Stimulated activated CD4-positive, alpha-beta T cell treated with anti-CD3 and anti-CD28 coated beads, Interleukin-1b, Interleukin-23, amount 100 ng/mL, for 4 hours (primary cell): ENCODE data around the gene TNKS2.
A peak's percentile ranks its signal among the peaks of the same experiment; 100 is the strongest.
"Not testable (repeated sequence)": the region's sequence is repeated elsewhere in the genome, so short reads cannot be mapped to it uniquely, and the experiment has no call there.

Source experiments
- DNase-seq, 2 donors: peaks; one replicate each; pipeline ENCODE4 v3.0.0-alpha.2; 2020; ENCODE audit warnings: low read depth in 2 of 2

The TNKS2 gene

GRCh38 chr10:91797874-91798648 is at the start of gene TNKS2:
TSS of gene TNKS2 (plus strand) at chr10:91798426. CDS start at chr10:91798691, 265 bp downstream.
- peak; percentile 86 to 89 for DNase-seq

GRCh38 chr10:91749592-91749991 is 48.6 kb upstream of the TNKS2 start:
- DNase-seq: not testable (repeated sequence)

DNA sequence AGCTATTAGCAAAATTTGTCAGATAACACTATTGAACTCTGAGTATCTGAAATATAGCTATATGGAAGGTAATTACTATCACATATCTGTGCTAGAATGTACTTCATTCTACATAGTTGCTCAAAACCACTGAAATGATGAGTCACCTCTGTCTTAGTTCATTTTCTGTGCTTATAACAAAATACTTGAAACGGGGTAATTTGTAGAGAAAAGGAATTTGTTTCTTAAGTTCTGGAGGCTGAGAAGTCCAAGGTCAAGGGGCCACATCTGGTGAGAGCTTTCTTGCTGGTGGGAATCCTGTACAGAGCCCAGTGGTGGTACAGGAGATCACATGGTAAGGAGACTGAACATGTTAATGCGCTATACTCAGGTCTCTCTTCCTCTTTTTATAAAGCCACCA is 41.9 kb upstream of the TNKS2 start:
- DNase-seq: no peak

DNA sequence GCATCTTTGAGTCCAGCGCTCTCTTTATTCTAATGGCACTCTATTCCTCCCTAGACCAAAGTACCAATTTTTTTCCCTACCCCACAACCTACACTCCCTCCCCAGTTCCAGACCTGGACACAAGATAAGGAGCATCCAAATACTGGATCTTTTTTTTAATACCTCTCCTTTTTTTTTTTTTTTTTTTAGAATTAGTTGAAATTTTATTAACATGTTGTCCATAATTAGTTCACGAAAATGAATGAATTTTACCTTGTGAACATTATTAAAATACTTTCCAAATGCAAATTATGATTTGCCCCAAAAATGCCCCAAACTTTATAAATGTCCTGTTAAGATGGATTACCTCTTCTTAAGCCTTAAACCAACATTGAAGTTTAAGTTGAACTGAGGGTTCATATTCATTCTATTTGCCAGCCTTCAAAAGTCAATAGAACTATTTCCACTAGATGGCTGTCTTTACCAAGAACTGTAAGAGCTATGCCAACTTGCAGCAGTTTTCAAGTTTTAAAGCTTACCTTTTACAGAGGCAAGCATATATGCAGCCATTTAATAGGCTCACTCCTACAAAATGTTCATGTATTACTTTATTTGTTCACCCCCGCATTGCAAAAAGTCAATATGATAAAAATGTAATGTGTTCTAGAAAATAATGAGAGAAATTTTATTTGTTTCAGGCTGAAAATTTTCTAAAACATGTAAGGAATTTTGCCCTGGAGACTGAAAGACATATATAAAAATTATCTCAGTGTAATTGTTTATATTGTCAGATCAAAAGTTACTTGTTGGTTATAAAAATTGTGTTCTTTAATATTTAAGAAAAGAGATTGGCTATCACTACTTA is 39.7 kb upstream of the TNKS2 start:
- no peak for DNase-seq

DNA sequence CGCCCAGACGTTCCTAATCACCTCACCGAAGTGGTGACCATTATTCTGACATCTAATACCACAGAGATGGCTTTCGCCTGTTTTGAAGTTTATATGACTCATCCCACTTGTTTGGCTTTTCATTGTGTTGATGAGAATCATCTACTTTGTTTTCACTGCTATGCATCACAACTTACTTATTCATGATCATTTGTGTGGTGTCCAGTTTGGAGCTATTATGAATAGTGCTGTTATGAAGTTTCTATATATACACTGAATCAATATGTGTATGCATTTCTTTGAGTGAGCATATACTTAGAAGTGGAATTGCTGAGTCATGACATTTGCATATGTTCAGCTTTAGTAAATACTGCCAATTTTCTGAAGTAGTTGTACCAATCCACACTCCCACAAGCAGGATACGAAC is 38.6 kb upstream of the TNKS2 start:
- no peak for DNase-seq

- no peak for DNase-seq
These were observed 36.5 kb upstream of the TNKS2 start for GRCh38 chr10:91761721-91762120.

DNA sequence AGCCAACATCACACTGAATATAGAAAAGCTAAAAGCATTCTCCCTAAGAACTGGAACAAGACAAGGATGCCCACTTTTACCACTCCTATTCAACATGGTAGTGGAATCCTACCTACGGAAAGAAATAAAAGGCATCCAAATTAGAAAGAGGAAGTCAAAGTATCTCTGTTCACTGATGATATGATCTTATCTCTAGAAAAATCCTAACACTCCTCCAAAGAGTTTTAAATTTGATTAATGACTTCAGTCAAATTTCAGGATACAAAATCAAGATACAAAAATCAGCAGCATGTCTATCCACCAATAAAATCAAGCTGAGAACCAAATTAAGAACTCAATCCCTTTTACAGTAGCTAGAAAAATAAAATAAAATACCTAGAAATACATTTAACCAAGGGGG is 35.3 kb upstream of the TNKS2 start:
- no peak for DNase-seq

- DNase-seq: no peak
These were observed 31.6 kb upstream of the TNKS2 start for GRCh38 chr10:91766676-91767075.

- DNase-seq: no peak
These were observed 30.1 kb upstream of the TNKS2 start for GRCh38 chr10:91768123-91768522.

DNA sequence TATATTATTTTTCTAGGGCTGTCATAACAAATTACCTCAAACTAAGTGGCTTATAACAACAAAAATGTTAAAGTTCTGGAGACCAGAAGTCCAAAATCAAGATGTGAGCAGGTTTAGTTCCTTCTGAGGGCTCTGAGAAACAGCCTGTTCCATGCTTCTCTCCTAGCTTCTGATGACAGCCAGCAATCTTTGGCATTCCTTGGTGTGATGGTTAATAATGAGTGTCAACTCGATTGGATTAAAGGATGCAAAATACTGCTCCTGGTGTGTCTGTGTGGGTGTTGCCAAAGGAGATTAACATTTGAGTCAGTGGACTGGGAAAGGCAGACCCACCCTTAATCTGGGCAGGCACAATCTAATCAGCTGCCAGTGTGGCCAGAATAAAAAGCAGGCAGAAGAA is 26.3 kb upstream of the TNKS2 start:
- no peak for DNase-seq

DNA sequence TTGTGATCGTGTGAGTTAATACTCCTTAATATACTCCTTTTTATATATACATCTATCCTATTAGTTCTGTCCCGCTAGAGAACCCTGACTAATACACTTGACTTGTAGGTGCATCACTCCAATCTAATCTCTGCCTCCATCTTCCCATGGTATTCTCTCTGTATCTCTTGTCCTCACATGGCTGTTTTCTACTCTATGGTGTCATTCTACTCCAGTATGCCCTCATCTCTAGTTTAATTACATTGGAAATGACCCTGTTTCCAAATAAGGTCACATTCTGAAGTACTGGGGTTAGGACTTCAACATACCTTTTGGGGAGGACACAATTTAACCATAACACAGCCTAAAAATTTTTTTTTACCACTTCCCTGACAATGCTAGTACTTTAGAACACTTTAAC is 25.8 kb upstream of the TNKS2 start:
- no peak for DNase-seq

- DNase-seq: no peak
These were observed 25.4 kb upstream of the TNKS2 start for GRCh38 chr10:91772869-91773268.

DNA sequence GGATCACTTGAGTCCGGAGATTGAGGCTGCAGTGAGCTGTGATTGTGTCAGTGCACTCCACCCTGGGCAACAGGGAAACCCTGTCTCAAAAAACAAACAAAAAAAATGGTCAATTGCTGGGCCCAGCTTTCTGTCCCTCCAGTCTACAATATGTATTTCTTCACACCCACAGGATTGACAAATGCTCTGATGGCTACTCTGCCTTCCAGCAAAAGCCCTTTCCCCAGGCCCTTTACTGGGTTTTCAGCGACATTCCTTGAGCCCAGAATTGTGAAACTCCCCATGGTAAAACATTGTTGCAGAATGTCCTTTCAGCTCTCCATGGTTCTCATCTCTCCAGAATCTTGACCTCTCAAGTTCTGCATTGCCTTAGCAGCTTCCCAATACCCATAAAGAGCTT is 23.7 kb upstream of the TNKS2 start:
- DNase-seq: no peak

GRCh38 chr10:91775731-91776130 is 22.5 kb upstream of the TNKS2 start:
- DNase-seq: no peak

- no peak for DNase-seq
These were observed 22.0 kb upstream of the TNKS2 start for GRCh38 chr10:91776266-91776665.

GRCh38 chr10:91778485-91778884 is 19.7 kb upstream of the TNKS2 start:
- DNase-seq: no peak

DNA sequence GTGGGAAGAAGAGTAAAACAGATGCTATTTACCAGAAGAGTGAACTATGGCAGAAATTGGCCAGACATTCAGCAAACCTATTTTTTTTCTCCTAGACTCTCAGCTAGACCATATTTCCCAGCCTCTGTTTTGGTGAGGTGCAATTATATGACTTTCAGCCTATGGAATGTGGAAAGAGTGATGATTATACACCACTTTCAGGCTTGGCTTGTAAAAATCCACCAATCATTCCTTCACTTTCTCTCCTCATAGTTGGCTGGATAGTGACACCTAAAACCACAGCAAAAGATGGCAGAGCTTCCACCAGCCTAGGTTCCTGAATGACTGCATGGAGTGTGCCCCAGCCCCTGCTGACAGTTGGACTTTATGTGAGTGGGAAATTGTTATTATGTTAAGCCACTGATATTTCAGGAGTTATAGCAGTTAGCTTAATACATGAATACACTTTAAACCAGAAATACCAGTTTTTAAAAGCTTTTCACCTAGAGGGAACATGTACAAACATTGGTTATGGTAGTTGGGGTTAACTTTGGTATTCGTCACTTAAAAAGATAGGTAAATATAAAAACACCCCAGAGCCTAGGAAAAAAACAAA is 19.1 kb upstream of the TNKS2 start:
- DNase-seq: no peak

DNA sequence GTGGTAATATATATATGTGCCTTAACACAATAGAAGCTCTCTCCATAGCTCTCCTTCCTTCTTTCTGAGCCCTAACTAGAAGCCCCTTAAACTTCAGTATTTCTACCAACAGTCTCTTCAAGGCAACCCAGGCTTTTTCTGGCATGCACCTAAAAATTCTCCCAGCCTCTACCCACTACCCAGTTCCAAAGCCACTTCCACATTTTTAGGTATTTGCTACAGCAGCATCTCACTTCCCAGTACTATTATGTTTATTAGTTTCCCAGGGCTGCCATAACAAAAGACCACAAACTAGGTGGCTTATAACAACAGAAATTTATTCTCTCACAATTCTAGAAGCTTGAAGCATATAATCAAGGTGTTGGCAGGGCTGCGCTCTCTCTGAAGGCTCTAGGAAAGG is 15.7 kb upstream of the TNKS2 start:
- DNase-seq: no peak

DNA sequence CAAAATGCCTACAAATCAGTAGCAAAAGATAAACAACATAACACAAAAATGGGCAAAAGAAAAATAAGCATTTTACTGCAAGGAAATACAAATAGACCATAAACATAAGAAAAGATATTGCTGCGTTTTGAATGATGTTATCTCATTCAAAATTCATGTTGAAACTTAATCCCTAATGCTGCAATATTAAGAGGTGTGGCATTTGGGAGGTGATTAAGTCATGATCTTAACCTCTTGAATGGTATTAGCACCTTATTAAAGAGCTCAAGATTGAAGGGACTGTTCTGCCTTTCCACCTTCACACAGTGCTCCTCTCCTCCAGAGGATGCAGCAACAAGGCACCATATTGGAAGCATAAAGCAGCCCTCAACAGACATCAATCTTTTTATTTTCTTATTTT is 12.4 kb upstream of the TNKS2 start:
- DNase-seq: no peak

- no peak for DNase-seq
These were observed 11.0 kb upstream of the TNKS2 start for GRCh38 chr10:91787258-91787657.

DNA sequence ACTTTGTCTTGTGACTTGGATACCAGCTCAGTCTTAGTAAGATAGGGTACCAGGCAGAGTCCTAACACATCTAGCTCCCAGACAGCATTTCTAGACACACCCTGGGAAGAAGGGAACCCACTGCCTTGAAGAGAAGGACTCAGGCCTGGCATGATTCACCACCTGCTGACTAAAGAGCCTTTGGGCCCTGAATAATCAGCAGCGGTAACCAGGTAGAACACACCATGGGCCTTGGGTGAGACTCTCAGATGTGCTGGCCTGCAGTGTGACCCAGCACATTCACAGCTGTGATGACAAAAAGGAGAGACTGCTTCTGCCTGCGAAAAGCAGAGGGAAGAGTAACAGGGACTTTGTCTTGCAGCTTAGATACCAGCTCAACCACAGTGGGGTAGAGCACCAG is 10.4 kb upstream of the TNKS2 start:
- DNase-seq: no peak

DNA sequence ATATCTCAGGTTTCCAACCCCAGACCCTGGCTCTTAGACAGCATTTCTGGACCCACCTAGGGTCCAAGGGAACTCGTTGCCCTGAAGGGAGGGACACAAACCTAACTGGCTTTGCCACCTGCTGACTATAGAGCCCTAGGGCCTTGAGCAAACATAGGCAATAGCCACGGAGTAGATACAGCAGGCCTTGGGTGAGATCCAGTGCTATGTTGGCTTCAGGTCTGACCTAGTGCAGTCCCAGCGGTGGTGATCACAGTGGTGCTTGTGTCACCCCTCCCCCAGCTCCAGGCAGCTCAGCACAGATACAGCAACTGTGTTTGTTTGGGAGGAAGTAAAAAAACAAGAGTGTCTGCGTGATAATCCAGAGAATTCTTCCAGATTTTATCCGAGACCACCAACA is 9.7 kb upstream of the TNKS2 start:
- no peak for DNase-seq
